ENCODE data around the gene TVP23C. TPM values are rescaled to one million over a fixed set of nuclear protein-coding genes. Genes with fewer than 3 reads are reported as not detected.
"Not testable (repeated sequence)": the region's sequence is repeated elsewhere in the genome, so short reads cannot be mapped to it uniquely, and the experiment has no call there.

Gene TVP23C
- total RNA-seq, 1 experiment from 2014 or later: 14.1 TPM

- H3K4me3 ChIP-seq (replicated peaks in 1 of 2; ENCODE audit: low read depth in 1 of 2, low read length in 2 of 2); H3K4me2 ChIP-seq (ENCODE audit: low read length); H4K20me1 ChIP-seq (ENCODE audit: insufficient read depth); CTCF ChIA-PET; BruUV-seq (replicated peaks); H3K9ac ChIP-seq (ENCODE audit: low read length); H3K9me2 ChIP-seq (ENCODE audit: insufficient read depth); H3K27me3 ChIP-seq (ENCODE audit: insufficient read depth, low read length); intact Hi-C loops (cut with micrococcal nuclease); POLR2A ChIA-PET; ATAC-seq; H3K27ac ChIP-seq (ENCODE audit: low read depth, low read length); H3K36me3 ChIP-seq (ENCODE audit: control insufficient read depth in 1 of 2, insufficient read depth in 2 of 2, low read length in 2 of 2); DNase-seq (ENCODE audit: low read depth, low spot score); H3K9me3 ChIP-seq (ENCODE audit: control insufficient read depth in 1 of 2, insufficient read depth in 1 of 2, low read depth in 1 of 2, low read length in 2 of 2); RAD21 ChIA-PET (ENCODE audit: low non-redundant PET in 1 of 2, low total read pairs in 2 of 2, uncharacterized antibody in 2 of 2, unreplicated experiment in 2 of 2); H3K4me1 ChIP-seq (ENCODE audit: control insufficient read depth in 1 of 2, insufficient read depth in 2 of 2, low read length in 2 of 2); H3K79me2 ChIP-seq (ENCODE audit: insufficient read depth, low read length); H2AFZ ChIP-seq (ENCODE audit: low read depth, low read length, poor library complexity, severe bottlenecking): not testable (repeated sequence)
Observed at GRCh38 chr17:15549552-15549951, 13.7 kb downstream of the TVP23C start.

- H3K36me3 ChIP-seq (ENCODE audit: control insufficient read depth in 1 of 2, insufficient read depth in 2 of 2, low read length in 2 of 2); H3K9ac ChIP-seq (ENCODE audit: low read length); H3K27me3 ChIP-seq (ENCODE audit: insufficient read depth, low read length); ATAC-seq; RAD21 ChIA-PET (ENCODE audit: low non-redundant PET in 1 of 2, low total read pairs in 2 of 2, uncharacterized antibody in 2 of 2, unreplicated experiment in 2 of 2); POLR2A ChIA-PET; H3K27ac ChIP-seq (ENCODE audit: low read depth, low read length); H3K9me2 ChIP-seq (ENCODE audit: insufficient read depth); H3K9me3 ChIP-seq (ENCODE audit: control insufficient read depth in 1 of 2, insufficient read depth in 1 of 2, low read depth in 1 of 2, low read length in 2 of 2); H4K20me1 ChIP-seq (ENCODE audit: insufficient read depth); H3K4me2 ChIP-seq (ENCODE audit: low read length); H3K4me1 ChIP-seq (ENCODE audit: control insufficient read depth in 1 of 2, insufficient read depth in 2 of 2, low read length in 2 of 2); H3K79me2 ChIP-seq (ENCODE audit: insufficient read depth, low read length); H3K4me3 ChIP-seq (replicated peaks in 1 of 2; ENCODE audit: low read depth in 1 of 2, low read length in 2 of 2); BruUV-seq (replicated peaks); CTCF ChIA-PET; H2AFZ ChIP-seq (ENCODE audit: low read depth, low read length, poor library complexity, severe bottlenecking); DNase-seq (ENCODE audit: low read depth, low spot score); intact Hi-C loops (cut with micrococcal nuclease): not testable (repeated sequence)
Observed at GRCh38 chr17:15546604-15547003, 16.7 kb downstream of the TVP23C start.

- RAD21 ChIA-PET (ENCODE audit: low non-redundant PET in 1 of 2, low total read pairs in 2 of 2, uncharacterized antibody in 2 of 2, unreplicated experiment in 2 of 2); H3K27me3 ChIP-seq (ENCODE audit: insufficient read depth, low read length); H4K20me1 ChIP-seq (ENCODE audit: insufficient read depth); ATAC-seq; H3K36me3 ChIP-seq (ENCODE audit: control insufficient read depth in 1 of 2, insufficient read depth in 2 of 2, low read length in 2 of 2); H3K4me2 ChIP-seq (ENCODE audit: low read length); H3K79me2 ChIP-seq (ENCODE audit: insufficient read depth, low read length); H3K4me3 ChIP-seq (replicated peaks in 1 of 2; ENCODE audit: low read depth in 1 of 2, low read length in 2 of 2); H3K9ac ChIP-seq (ENCODE audit: low read length); POLR2A ChIA-PET; H3K27ac ChIP-seq (ENCODE audit: low read depth, low read length); H2AFZ ChIP-seq (ENCODE audit: low read depth, low read length, poor library complexity, severe bottlenecking); H3K9me3 ChIP-seq (ENCODE audit: control insufficient read depth in 1 of 2, insufficient read depth in 1 of 2, low read depth in 1 of 2, low read length in 2 of 2); H3K4me1 ChIP-seq (ENCODE audit: control insufficient read depth in 1 of 2, insufficient read depth in 2 of 2, low read length in 2 of 2); H3K9me2 ChIP-seq (ENCODE audit: insufficient read depth); CTCF ChIA-PET; BruUV-seq (replicated peaks); DNase-seq (ENCODE audit: low read depth, low spot score); intact Hi-C loops (cut with micrococcal nuclease): not testable (repeated sequence)
Observed at GRCh38 chr17:15540371-15541219, 22.7 kb downstream of the TVP23C start.

GRCh38 chr17:15533122-15533521 is 30.2 kb downstream of the TVP23C start:
- H4K20me1 ChIP-seq (ENCODE audit: insufficient read depth); BruUV-seq (replicated peaks); H2AFZ ChIP-seq (ENCODE audit: low read depth, low read length, poor library complexity, severe bottlenecking); H3K4me1 ChIP-seq (ENCODE audit: control insufficient read depth in 1 of 2, insufficient read depth in 2 of 2, low read length in 2 of 2); CTCF ChIA-PET; H3K36me3 ChIP-seq (ENCODE audit: control insufficient read depth in 1 of 2, insufficient read depth in 2 of 2, low read length in 2 of 2); H3K27ac ChIP-seq (ENCODE audit: low read depth, low read length); H3K4me3 ChIP-seq (replicated peaks in 1 of 2; ENCODE audit: low read depth in 1 of 2, low read length in 2 of 2); H3K9ac ChIP-seq (ENCODE audit: low read length); ATAC-seq; H3K79me2 ChIP-seq (ENCODE audit: insufficient read depth, low read length); intact Hi-C loops (cut with micrococcal nuclease); H3K9me2 ChIP-seq (ENCODE audit: insufficient read depth); RAD21 ChIA-PET (ENCODE audit: low non-redundant PET in 1 of 2, low total read pairs in 2 of 2, uncharacterized antibody in 2 of 2, unreplicated experiment in 2 of 2); H3K4me2 ChIP-seq (ENCODE audit: low read length); H3K27me3 ChIP-seq (ENCODE audit: insufficient read depth, low read length); H3K9me3 ChIP-seq (ENCODE audit: control insufficient read depth in 1 of 2, insufficient read depth in 1 of 2, low read depth in 1 of 2, low read length in 2 of 2); POLR2A ChIA-PET; DNase-seq (ENCODE audit: low read depth, low spot score): not testable (repeated sequence)

Measured in HCT116 (cell line).